Measurements from ENCODE around the gene RSPRY1.

- TF ChIP-seq CTCF (IDR thresholded peaks at IDR 0.05) (no peak), POLR2A (IDR thresholded peaks at IDR 0.05) (no peak), EP300 (IDR thresholded peaks at IDR 0.05) (no peak)
Measured at GRCh38 chr16:57148481-57148880, 37.6 kb upstream of the RSPRY1 start.

Data from ovary (tissue), 3 donors.